CD4-positive, alpha-beta T cell treated with Interleukin-1 beta for 1 hour (primary cell): ENCODE data around the gene RIC8A.
"Not testable (repeated sequence)": the region's sequence is repeated elsewhere in the genome, so short reads cannot be mapped to it uniquely, and the experiment has no call there.

Experiments
- DNase-seq, 2 donors: peaks; one replicate each; pipeline ENCODE4 v3.0.0-alpha.2; 2020 to 2022

The RIC8A gene

DNA sequence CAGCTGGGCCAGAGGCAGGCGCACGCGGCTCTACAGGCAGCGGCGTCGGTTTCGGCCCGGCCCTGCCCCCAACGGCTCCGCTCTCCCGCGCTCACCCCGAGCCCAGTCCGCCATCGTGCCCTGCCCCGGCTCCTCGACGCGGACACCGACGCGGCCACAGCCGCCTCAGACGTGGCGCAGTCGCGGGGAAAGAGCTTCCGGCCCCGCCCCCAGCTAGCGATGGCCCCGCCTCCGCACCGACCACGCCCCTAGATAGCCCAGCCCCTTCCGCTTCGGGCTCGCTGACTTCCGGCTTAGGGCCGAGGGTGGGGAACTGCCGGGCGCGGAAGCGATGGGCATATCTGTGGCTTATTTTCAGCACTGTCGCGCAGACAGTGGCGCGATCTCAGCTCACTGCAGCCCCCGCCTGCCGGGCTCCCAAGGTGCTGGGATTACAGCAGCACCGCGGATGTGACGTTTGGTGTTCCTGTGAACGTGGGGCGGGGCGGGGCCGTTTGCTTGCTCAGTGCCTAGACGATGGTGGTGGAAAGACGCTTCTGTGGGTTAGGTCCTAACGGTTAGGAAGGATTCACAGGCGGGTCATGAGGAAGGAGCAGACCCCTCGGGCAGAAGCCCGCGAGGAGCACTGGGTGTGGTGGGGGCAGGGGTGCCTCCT, at the start of gene RIC8A, which contains the start of gene BET1L:
Gene RIC8A (plus strand): TSS at position 501 of the 655 bp plus-strand sequence. CDS start 1,147 bp downstream, outside the sequence.
Gene BET1L (minus strand): TSS at position 192 of the 655 bp plus-strand sequence. CDS start 78 bp downstream, at position 114.
- peak; percentile 98 to 99 for DNase-seq

DNA sequence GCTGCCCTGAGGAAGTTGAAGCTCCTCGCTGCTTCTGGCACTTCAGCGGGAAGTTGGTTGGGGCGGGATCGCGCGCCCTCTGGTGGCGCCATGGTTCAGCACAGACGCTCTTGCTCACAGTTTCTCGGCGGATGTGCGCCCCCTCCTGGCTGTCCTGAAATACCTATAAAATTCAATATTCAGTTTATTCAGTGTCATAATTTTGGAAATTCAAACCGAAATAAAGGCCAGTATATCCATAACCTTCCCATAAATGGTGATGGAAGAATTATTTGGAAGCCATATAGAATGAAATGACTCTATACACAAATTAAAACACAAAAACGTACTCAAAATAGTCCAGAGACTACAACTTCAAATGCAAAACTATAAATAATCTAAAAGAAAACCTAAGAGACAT, 27.3 kb upstream of the RIC8A start:
- not testable (repeated sequence) for DNase-seq

DNA sequence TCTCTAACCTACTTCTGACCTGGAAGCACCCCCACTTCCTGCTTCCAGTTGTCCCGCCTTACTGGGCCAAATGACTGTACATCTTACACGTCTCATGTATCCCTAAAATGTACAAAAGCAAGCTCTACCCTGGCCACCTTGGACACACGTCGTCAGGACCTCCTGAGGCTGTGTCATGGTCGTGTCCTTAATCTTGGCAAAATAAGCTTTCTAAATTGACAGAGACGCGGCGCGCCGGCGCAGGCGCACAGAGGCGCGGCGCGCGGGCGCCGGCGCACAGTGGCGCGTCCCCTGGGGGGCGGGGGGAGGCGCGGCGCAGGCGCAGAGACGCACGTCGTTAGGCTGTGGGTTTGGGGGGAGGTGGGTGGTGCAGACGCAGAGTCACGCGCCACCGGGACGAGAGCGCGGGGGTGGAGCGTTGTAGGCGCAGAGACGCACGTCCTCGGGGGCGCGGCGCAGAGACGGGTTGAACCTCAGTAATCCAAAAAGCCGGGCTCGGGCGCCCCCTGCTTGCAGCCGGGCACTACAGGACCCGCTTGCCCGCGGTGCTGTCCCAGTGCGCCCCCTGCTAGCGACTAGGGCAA, 18.2 kb upstream of the RIC8A start:
- peak in 1 of 2 donors; percentile 1 for DNase-seq

DNA sequence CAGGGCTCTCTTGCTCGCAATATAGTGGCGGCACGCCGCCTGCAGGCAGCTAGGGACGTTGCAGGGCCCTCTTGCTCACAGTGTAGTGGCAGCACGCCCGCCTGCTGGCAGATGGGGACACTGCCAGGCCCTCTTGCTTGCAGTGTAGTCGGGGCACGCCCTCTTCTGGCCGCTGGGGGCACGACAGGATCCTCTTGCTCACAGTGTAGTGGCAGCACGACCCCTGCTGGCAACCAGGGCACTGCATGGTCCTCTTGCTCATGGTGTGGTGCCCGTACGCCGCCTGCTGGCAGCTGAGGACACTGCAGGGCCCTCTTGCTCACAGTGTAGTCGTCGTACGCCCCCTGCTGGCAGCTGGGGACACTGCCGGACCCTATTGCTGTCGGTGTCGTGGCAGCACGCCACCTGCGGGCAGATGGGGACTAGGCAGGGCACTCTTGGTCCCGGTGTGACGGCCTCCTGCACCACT, 17.6 kb upstream of the RIC8A start:
- peak in 1 of 2 donors; percentile 54 for DNase-seq

DNA sequence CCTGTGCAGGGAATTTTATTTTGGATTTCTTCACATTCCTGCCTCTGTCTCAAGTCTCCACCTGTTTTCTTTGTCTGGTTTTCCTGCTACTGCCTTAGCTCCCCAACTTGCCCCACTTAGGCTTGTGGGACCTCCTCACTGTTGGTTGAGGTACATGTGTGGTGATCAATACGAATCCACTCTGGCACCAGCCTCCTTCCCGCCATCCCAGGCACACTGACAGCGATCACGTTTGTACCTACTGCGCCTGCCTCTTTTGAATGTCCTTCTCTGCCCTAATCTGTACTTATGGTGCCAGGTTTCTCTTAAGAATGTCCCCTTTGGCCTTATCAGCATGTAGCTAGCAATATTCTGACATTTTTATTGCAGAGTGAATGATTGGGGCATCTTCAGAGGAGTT, 17.0 kb upstream of the RIC8A start:
- not testable (repeated sequence) for DNase-seq

DNA sequence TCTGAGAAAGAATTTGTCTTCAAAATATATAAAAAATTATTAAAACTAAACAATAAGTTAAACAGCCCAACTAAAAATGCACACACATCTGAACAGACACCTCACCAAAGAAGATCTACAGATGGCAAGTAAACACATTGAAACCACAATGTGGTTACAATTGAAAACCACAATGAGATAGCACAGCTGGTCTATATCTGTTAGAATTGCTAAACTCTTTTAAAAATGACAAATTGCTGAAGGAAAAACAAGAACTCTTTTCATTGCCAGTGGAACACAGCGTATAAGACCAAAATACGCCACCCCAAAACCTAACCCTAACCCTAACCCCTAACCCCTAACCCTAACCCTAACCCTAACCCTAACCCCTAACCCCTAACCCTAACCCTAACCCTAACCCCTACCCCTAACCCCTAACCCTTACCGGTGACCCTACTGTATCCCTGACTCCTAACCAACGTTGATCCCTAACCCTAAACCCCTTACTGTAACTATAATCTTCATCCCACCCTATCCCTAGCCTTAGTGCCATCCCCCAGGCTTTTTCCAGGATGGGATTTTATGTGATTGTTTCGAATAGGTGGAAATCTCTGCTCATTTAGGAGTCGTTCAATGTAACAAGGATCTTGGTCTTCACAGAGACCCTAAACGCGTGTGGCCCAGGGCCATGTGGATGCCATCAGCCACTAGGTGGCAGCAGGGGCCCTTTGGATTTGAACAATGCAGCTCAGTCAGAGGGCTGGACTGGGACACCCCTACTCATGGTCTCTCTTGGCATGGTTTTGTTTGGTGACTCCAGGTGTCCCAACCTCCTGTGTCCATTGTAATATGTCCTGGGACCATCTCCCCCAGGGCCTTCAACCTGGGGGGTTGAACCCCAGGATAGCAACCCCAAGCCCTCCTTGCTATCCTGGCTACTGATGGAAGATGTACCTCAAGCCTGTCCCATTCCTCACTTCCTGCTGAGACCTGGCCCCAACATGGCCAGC, 15.7 kb upstream of the RIC8A start:
- peak; percentile 46 to 51 for DNase-seq

DNA sequence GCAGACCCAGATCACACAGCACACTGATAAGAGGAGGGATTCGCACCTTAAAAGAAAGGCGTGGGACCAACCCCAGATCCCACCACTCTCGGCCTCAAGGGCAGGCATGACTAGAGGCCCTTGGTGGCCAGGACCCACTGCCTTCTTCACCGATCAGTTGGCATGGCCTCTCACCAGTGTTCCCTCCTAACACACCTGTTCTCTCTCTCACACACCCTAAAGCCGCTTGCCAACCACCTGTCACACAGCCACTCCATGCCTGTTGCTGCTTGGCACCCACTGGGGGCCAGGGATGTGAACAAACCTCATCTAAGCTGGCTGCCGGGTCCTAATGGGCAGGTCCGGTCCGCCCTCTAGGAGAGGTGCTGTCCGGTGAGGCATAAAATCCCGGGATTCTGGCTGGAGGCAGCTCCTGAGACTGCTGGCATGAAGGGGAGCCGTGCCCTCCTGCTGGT, 14.8 kb upstream of the RIC8A start, which contains the start of gene SCGB1C1:
Gene SCGB1C1 (plus strand): TSS at position 405 of the 455 bp plus-strand sequence. CDS start 22 bp downstream, at position 427.
- DNase-seq, result not testable (repeated sequence)

DNA sequence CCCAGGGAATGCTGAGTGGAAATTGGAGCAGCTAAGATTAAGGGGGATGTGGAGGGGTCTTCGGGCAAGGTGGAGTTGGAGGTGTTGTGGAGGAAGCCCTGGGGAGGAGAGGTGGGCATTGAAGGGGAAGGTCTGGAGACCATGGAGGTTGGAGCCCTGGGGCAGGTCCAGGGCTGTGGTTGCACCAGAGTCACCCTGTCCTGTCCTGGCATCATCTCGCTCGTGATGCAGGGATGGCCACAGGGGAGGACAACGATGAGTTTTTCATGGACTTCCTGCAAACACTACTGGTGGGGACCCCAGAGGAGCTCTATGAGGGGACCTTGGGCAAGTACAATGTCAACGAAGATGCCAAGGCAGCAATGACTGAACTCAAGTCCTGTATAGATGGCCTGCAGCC, 14.0 kb upstream of the RIC8A start:
- DNase-seq, result not testable (repeated sequence)

DNA sequence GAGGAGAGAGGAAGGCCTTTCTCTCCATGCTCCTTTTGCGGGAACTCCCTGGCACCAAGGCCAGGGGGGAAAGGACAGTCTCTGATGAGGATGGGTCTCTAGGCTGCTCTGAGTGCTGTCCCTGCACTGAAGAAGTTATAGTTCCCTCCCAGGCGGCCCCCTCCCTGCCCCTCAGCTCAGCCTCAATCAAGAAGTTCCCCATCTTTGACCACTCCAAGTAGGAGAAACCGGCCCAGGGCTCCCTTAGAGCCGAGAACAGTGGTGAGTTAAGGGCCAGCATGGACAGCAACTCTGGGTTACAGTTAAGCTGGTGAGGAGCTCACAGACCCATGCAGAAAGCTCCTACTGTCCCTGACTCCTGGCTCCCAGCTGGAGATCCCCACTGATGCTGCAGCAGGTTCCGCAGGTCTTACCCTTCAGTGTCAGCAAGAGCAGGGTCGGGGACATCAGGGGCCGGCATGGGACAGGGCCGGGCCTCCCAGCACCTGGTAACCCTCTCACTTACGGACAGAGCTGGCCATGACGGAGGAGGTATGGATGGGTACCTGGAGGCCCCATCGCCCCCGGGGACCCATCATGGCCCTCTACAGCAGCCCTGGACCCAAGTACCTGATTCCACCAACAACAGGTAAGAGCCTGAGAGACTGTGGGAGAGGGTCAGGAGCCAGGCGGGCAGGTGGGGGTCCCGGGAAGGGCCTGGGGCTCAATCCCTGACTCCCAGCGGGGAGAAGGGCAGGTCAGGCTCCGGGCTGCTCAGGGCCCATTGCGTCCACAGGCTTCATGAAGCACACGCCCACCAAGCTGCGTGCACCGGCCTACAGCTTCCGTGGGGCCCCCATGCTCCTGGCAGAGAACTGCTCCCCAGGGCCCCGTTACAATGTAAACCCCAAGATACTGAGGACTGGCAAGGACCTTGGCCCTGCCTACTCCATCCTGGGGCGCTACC, 10.4 kb upstream of the RIC8A start:
- DNase-seq, result no peak

DNA sequence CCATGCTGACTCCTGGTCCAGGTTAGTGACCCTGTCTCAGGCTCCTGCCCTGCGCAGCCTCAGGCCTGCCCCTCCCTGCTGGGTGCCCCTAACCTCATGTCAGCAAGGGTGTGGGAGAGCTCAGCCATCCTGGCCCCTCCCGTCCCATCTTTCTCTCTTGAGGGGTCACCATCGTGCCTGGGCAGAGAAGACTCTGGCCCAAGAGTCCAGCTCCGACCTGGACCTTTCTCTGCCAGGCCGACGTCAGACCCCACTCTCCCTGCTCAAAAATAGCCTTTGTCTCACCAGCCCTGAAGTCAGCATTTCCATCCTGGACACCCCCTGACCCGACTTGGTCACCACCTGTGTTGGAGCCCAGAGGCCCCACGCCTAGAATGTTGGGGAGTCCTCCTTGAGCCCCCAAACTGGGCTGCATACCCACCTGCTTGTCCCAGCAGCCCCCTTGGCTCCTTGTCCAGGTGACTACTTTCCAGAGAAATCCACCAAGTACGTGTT, 9.7 kb upstream of the RIC8A start:
- DNase-seq, result no peak

DNA sequence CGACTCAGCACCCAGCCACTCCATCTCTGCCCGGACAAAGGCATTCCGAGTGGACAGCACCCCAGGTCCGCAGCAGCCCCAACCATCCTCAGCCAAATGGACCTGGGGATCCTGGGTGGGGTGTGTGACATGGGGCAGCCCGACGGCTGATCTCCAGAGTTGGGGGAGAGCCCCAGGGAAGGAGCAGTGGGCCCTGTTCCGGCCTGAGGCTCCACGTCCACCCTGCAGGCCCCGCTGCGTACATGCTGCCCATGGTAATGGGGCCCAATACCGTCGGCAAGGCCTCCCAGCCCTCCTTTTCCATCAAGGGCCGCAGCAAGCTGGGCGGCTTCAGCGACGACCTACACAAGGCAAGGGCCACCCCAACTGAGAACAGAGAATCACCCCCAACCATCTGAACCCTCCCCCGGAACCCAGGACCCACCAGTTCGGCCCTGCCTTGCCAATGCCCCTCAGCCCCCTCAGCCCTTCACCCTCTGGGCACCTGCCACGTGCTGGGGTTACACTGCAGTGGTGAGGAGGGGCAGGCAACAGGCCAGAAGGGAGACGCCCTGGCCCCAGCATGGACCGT, 9.2 kb upstream of the RIC8A start:
- DNase-seq, result no peak

DNA sequence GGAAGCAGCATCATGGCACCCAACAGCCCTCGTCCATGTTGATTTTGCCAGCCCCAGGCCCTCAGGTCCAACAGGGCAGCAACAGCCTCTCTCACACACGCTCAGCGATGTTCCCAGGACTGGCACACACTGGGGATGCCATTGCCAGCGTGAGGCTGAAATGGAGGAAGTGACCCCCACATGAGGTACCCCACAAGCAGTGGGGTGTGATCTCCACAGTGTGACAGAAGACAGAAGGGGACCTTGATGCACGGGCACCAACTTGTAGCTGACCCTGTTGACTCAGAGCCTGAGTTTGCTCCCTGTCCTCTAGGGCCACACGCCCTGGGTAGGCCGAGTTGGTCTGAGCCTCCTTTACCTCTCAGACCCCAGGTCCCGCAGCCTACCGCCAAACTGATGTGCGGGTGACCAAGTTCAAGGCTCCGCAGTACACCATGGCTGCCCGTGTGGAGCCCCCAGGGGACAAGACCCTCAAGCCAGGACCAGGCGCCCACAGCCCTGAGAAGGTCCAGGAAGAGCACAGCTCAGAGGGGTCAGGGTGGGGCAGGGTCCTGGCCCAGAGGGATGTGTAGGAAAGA, 8.4 kb upstream of the RIC8A start:
- DNase-seq, result no peak

DNA sequence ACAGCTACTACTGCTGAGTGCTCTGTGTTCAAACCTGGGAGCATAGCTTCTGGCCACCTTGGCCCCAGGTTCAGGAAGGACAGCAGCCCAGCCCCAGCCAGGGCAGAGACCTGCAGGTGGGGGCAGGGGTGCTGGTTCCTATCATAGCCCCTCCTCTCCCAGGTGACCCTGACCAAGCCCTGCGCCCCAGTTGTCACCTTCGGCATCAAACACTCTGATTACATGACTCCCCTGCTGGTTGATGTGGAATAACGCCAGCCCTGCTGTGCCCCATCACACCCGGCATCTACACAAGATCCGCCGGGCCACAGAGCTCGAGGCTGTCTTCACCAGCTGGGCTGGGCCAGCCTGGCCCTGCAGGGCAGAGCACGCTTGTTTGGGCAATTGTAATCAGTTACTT, 7.7 kb upstream of the RIC8A start:
- no peak for DNase-seq

DNA sequence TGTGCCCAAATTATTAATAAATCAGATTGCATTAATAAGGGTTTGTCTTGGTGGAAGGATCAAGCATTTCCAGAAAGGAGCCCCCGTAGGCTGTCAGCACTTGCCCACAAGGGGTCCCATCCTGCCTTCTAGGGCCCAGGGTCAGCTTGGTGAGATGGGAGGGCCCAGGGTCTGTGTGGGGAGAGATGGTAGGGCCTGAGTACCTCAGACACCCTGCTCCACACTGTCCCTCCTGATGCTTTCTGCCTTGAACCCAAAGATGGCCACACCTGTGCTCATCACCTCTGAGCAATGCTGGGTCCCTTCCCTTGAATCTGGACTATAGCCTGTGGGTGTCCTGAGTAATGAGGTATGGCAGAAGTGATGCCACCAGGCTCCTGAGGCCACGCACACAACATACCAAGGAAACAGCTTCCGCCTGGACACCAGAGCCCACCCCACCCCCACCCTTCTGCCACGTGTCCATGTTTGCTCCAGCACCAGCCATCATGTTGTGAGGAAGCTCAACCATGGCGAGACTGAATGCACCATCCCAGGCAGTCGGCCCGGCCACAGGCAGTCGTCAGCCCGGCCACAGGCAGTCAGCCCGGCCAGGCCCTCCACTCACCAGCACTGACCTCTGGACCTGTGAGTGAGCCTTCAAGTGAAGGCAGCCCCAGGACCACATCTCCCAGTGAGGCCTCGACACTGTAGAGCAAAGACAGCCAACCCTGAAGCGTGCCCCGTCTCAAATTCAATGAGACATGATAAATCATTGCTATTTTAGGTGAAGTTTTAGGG, 7.1 kb upstream of the RIC8A start:
- no peak for DNase-seq

DNA sequence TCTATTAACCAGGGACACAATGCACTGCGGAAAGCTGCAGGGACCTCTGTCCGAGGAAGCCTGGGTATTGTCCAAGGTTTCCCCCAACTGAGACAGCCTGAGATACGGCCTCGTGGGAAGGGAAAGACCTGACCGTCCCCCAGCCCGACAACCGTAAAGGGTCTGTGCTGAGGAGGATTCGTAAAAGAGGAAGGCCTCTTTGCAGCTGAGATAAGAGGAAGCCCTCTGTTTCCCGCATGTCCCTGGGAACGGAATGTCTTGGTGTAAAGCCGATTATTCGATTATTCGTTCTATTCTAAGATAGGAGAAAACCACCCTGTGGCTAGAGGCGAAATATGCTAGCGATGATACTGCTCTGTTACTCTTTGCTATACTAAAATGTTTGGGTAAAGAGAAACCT, 5.5 kb upstream of the RIC8A start:
- no peak for DNase-seq

DNA sequence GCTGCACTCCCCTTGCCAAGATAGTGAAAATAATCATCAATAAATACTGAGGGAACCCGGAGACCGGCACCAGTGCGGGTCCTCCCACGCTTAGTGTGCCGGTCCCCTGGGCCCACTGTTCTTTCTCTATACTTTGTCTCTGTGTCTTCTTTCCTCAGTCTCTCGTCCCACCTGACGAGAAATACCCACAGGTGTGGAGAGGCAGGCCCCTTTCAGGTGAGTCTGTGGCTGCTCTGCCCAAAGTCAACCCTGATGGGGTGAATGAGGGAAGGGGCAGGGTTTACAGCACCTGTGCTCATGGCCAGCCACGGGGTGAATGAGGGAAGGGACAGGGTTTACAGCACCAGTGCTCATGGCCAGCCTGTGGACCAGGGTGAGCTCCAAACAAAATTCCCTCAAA, 5.0 kb upstream of the RIC8A start:
- DNase-seq, result no peak

DNA sequence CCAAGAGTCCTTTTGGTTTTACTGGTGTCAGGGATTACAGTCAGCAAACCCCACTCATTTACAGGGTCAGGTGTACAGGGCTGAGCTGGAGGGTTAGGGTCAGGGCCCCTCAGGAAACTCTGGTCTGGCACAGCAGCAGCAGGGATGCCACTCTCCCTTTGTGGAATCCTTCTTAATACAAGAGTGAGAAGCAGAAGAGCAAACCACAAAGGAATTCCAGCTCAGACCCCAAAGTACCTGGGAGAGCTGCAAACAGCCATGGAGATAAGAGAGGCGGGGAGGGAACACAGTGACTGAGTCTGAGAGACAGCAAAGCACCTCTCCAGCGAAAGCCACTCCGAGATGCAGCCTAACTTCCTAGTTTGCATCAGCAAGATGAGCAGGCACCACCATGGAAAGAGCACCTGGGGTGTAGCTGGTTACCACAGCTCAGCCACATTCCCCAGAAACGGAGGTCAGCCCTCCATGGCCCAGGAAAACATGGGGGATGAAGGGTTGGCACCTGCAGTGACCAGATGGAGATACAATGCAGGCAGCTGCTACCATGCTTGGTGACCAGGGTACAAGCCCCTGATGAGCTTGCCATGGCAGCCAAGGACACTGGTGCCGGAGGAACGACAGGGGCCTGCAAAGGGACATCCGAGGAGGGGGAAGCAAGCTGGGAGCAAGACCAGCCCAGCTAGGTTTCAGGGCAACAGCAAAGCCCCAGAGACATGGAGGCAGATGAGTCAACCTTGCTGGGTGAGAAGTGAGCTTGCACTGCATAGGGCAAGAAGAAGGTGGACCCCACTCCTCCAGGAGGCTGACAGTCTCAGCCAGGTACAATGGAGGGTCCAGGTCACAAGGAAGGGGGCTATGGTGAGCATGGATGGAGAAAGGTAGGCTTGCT, 4.2 kb upstream of the RIC8A start:
- no peak for DNase-seq

DNA sequence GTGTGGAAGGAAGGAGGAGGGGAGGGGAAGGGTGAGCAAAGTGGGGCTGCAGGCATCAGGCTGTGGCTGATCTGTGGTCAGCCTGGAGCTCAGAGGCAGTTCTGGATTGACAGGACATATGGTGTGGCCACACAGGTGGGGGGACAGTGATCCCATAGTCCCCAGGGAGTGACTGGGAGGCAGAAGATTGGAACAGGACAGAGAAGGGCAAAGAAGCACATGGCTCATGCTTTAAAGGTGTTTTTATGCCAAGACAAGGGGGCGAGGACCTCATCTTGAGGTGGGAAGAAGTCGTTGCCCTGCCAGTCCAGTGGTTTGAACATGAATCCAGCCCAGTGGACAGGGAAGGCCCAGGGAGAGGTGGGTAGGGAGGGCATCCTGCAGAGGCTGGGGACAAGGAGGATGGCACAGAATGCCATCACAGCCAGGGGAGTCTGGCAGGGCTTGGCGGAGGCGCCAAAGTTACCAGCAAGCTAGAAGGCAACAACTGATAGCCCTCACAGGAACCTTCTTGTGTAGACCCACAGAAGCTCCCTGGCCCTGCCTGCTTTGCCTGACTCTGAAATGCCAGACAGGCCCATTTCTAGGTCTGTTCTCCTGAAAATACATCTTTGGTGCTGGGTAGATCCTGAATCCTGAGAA, 3.4 kb upstream of the RIC8A start:
- DNase-seq, result no peak
